ENCODE data around the gene LIF. TPM values are rescaled to one million over a fixed set of nuclear protein-coding genes. Genes with fewer than 3 reads are reported as not detected.

Gene LIF
- total and polyA plus RNA-seq, 8 donors = 0.35 to 5.0 (median 2.2) TPM; not detected in 2

- TF ChIP-seq EP300 (IDR thresholded peaks at IDR 0.05) (no peak), POLR2AphosphoS5 (IDR thresholded peaks at IDR 0.05) (no peak), CTCF (IDR thresholded peaks at IDR 0.05) (no peak), POLR2A (IDR thresholded peaks at IDR 0.05) (no peak)
- WGBS, 5 donors = 52 to 64% (median 62%) methylated on average over 22 of the region's 22 CpGs
- DNase-seq = peak; percentile 41 to 70
- Histone ChIP-seq H3K27ac (peak overlapping the region; percentile 7 to 64 (median 57)), H3K27me3 (peaks cover 0 to 22% (median 0%) of the 10 kb centered on the region in 3 donors), H3K36me3 (no peaks in the 10 kb centered on the region), H3K9me3 (no peaks in the 10 kb centered on the region), H3K4me3 (no peak overlapping the region), H3K4me1 (peaks cover 27 to 73% (median 42%) of the 10 kb centered on the region in 4 donors)
- intact Hi-C loops (cut with DNase I; ENCODE audit: low total_unique reads) = loop anchor here (5.0 kb wide), 1 partner anchor 140 kb away; no protein-coding TSS in a partner anchor
Measured at GRCh38 chr22:30252411-30253204, 6.0 kb upstream of the LIF start.

- H3K4me1 ChIP-seq = peaks cover 27 to 81% (median 48%) of the 10 kb centered on the region in 4 donors
- intact Hi-C loops (cut with DNase I; ENCODE audit: low total_unique reads) = loop anchor here (5.0 kb wide), 1 partner anchor 139 kb away; no protein-coding TSS in a partner anchor
- 72 to 82% (median 80%) methylated on average over 10 of the region's 10 CpGs for WGBS, 5 donors
- H3K4me3 ChIP-seq = no peak overlapping the region
- no peak for TF ChIP-seq POLR2AphosphoS5 (IDR thresholded peaks at IDR 0.05)
- TF ChIP-seq CTCF (IDR thresholded peaks at IDR 0.05) = no peak
- TF ChIP-seq EP300 (IDR thresholded peaks at IDR 0.05) = no peak
- no peak for TF ChIP-seq POLR2A (IDR thresholded peaks at IDR 0.05)
- H3K27me3 ChIP-seq = peaks cover 0 to 30% (median 6%) of the 10 kb centered on the region in 3 donors
- no peak for DNase-seq
- H3K36me3 ChIP-seq = no peaks in the 10 kb centered on the region
- no peaks in the 10 kb centered on the region for H3K9me3 ChIP-seq
- H3K27ac ChIP-seq = peak overlapping the region in 2 of 5 donors; percentile 9 to 62
Measured at GRCh38 chr22:30251711-30252110, 5.2 kb upstream of the LIF start.

GRCh38 chr22:30250661-30251267, 4.2 kb upstream of the LIF start:
- WGBS, 5 donors = 22 to 65% (median 46%) methylated on average over 6 to 12 of the region's 12 CpGs
- peak; percentile 38 to 63 for DNase-seq
- no peak overlapping the region for H3K4me3 ChIP-seq
- H3K4me1 ChIP-seq = peaks cover 27 to 83% (median 50%) of the 10 kb centered on the region in 4 donors
- no peaks in the 10 kb centered on the region for H3K36me3 ChIP-seq
- no peak for TF ChIP-seq POLR2AphosphoS5 (IDR thresholded peaks at IDR 0.05)
- TF ChIP-seq POLR2A (IDR thresholded peaks at IDR 0.05) = no peak
- TF ChIP-seq CTCF (IDR thresholded peaks at IDR 0.05) = no peak
- TF ChIP-seq EP300 (IDR thresholded peaks at IDR 0.05) = no peak
- peaks cover 0 to 40% (median 14%) of the 10 kb centered on the region in 3 donors for H3K27me3 ChIP-seq
- intact Hi-C loops (cut with DNase I; ENCODE audit: low total_unique reads) = loop anchor here (5.0 kb wide), 1 partner anchor 138 kb away; no protein-coding TSS in a partner anchor
- no peaks in the 10 kb centered on the region for H3K9me3 ChIP-seq
- H3K27ac ChIP-seq = peak overlapping the region in 3 of 5 donors; percentile 9 to 62 (median 25)

GRCh38 chr22:30250039-30250565, 3.5 kb upstream of the LIF start:
- no peak for DNase-seq
- Histone ChIP-seq H3K4me1 (peaks cover 27 to 89% (median 55%) of the 10 kb centered on the region in 4 donors), H3K27ac (peak overlapping the region in 3 of 5 donors; percentile 9 to 62 (median 25)), H3K36me3 (no peaks in the 10 kb centered on the region), H3K27me3 (peaks cover 0 to 47% (median 15%) of the 10 kb centered on the region in 3 donors), H3K9me3 (no peaks in the 10 kb centered on the region), H3K4me3 (no peak overlapping the region)
- WGBS, 5 donors = 85 to 100% (median 89%) methylated on average over 1 to 3 of the region's 3 CpGs
- intact Hi-C loops (cut with DNase I; ENCODE audit: low total_unique reads) = loop anchor here (5.0 kb wide), 1 partner anchor 138 kb away; no protein-coding TSS in a partner anchor
- TF ChIP-seq EP300 (IDR thresholded peaks at IDR 0.05) (no peak), CTCF (IDR thresholded peaks at IDR 0.05) (no peak), POLR2AphosphoS5 (IDR thresholded peaks at IDR 0.05) (no peak), POLR2A (IDR thresholded peaks at IDR 0.05) (no peak)

All from stomach (tissue), 9 donors.